EH (cell line): ENCODE results near the gene MORN1.

Experiments used
- DNase-seq: peaks from one replicate; pipeline ENCODE4 v3.0.0-alpha.2; 2015; ENCODE audit warnings: low read depth

MORN1 gene

DNA sequence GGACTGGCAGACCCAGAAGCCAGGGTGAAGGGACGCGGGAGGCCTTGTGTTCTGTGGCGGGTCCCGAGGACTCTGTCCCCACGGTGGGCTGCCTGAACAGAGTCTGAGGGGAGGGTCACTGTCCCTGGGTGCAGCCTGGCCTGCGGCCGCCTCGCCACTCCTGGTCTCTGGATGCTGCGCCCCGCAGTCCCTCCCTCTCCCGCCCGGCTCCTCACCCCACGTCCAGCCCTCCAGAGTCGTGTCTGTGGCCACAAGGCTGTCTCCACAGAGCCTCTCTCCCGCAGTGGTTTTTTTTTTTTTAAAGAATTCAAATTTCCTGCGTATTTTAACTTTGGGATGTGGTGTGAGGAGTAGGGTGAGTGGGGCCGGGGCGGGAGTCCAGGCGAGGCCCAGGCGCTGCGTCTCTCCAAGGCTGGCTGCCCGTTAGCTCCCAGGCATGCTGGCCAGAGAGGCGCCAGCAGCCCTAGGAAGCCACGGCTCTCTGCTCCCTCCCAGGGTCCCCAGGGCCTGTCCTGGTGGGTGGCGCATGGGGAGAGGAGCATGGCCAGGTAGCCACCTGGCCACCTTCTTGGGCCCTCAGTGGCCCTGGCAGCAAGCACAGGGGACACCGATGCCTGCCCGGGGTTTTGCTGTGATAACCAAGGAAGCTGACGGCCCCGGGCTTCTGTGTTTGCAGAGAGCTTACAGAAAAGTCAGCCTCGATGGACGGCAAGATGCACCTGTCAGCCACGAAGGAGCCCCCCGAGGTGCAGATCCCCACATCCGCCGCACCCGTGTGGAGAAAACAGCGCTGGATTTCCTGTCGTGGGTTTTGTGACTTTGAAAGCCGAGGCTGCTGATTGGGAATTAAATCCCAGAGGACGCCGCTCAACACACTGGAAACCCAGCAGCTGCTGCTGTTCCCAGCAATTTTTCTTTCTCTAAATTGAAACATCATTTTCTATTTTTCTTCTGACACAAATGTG is 72.8 kb downstream of the MORN1 start:
- DNase-seq, result no peak

GRCh38 chr1:2317230-2318065 is 73.9 kb downstream of the MORN1 start:
- DNase-seq, result no peak

- peak; percentile 28 for DNase-seq
Observed at GRCh38 chr1:2316451-2316961, 74.8 kb downstream of the MORN1 start.

DNA sequence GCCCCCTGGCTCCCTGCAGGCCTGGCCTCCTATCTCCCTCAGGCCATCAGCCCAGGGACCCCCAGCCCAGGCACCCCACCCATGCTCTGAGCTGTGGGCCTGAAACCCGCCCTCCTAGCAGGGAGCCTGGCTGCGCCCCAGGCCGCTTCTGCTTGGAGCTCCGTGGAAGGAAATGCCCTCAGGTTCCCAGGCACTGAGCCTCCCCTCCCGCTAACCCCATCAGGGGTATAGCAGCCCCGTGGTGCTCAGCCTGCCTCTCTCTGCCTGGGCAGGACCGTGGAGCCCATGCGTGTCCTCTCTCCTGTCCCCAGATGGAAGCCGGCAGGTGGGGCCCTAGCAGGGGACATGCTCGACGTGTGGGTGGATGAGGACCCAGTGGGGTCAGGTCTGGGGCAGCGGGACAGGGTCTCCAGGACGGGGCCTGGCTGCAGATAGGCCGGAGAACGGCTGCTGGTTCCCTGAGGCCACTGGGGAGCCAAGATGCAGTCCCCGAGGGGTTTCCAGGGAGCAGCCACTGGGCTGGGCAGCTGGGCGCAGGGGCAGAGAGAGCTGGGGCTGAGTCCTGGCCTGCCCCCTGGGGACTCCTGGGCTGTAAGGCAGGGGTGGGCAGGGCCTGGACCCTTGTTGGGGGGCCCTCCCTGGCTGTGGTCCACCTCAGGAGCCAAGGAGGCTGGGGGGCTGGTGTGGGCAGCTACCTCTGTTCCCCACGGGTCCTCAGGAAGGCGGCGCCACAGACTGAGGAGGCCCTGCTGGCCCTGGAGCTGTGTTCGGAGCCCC is 75.5 kb downstream of the MORN1 start:
- no peak for DNase-seq

GRCh38 chr1:2314803-2315673 is 76.3 kb downstream of the MORN1 start:
- peak; percentile 64 for DNase-seq

DNA sequence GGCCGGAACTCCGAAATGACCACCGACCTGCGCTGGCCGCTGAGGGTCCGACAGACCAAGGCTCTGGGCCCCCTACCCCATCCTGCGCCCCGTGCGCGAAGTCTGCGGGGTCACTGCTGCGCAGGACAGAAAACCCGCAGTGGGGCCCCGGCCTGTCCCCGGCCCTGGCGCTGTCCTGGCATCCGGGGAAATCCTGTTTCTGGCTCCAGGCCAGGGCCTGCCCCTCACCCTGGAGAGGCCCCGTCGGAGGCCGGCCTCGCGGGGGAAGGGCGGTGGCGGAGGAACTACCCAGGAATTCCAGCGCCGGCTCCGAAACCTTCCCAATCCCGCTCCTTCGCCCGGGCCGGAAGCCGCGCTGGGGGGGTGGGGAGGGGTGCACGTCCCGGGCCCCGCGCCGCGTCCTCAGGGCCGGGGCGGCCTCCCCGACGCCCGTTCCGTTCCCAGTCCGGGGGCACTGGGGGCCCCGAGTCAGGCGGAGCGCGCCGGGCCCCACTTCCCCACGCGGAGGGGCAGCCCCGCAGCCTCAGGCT is 77.0 kb downstream of the MORN1 start:
- peak; percentile 74 for DNase-seq

- DNase-seq, result no peak
Observed at GRCh38 chr1:2313651-2314261, 77.6 kb downstream of the MORN1 start.

DNA sequence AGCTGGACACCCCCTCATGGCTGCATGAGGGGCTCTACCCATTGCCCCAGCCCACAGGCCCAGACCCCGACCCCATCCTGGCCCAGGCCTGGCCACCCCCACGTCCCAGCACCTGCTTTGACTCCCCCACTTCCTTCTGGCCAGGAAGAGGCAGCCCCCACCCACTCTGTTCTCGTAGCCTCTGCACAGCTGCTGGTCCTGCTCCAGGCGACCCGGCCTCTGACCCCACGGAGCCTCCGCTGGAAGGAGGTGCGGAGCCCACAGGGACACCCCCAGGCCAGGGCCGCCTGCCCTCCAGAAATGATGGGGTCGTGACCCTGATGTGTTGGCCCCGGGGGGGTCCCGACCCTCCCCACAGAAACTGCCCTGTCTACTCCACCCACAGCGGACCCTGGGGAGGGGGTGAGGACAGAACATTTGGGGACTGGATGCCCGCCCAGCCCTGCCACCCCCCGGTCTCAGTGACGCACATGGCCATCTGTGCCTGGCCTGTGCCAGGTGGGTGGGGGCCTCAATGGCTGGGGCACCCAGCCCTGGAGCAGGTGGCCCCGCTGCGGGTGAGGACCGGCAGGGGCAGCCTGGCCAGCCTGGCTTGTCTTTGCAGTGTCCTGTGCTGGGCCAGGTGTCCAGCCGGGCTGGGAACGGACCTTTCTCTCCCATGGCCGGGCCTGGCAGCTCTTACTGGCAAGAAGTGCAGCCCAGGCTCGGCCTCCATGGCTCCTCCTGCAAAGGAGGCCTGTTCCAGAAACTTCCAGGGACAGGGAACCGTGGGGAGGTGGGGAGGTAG is 78.6 kb downstream of the MORN1 start:
- DNase-seq, result no peak

DNA sequence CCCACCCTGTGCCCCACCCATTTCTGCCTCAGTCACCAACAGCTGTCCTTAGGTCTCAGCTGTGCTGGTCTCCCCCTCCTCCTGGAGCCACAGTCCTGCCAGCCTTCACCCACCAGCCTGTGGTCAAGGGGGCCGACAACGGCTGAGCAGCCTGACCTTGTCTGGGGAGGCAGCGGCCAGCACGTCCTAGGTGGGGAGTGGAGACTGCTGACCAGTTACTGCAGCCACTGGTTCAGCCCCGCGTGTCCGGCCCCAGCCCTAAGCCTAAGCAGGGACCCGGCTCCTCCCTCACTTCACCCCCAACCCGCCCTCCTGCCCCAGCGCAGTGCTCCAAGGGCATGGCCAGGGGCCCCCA is 79.2 kb downstream of the MORN1 start:
- no peak for DNase-seq

GRCh38 chr1:2311184-2312032 is 79.9 kb downstream of the MORN1 start:
- peak; percentile 68 for DNase-seq

- DNase-seq, result no peak
Observed at GRCh38 chr1:2310332-2311183, 80.8 kb downstream of the MORN1 start.

DNA sequence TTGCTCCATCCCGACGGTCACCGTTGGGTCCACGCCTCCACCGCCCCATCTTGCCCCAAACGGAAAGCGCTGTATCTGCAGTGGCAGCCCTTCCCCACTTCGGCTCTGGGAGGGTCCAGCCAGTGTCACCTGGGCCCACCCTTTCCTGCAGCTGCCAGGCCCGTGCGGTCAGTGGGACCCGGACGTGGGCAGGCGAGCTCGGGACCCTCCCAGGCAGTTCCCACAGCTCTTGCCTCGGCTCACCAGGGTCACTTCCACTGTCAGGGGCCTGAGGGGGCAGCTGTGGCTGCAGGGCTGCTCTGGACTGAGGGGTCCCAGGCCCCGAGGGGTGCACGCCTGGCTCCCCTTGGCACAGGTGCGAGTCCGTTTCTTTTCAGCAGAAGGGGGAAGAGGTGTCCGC is 82.5 kb downstream of the MORN1 start:
- no peak for DNase-seq

DNA sequence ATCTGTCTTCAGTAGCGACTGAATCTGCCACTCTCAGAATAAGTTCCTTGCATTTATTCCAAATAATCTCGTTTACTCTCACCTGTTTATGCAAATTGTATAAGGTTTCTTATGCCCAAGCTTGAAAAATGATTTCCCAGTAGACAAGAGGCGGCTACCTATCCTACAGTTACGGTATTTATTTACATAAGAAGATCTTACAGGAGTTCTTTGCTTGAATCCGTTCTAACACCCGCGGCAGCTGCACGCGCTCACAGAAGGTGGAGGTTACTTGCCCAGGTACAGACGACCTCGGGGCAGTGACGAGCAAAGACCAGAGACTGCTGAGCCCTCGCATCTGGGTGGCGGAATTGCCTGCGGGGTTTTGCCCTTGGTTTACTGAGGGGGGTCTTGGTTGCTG is 83.4 kb downstream of the MORN1 start:
- no peak for DNase-seq

DNA sequence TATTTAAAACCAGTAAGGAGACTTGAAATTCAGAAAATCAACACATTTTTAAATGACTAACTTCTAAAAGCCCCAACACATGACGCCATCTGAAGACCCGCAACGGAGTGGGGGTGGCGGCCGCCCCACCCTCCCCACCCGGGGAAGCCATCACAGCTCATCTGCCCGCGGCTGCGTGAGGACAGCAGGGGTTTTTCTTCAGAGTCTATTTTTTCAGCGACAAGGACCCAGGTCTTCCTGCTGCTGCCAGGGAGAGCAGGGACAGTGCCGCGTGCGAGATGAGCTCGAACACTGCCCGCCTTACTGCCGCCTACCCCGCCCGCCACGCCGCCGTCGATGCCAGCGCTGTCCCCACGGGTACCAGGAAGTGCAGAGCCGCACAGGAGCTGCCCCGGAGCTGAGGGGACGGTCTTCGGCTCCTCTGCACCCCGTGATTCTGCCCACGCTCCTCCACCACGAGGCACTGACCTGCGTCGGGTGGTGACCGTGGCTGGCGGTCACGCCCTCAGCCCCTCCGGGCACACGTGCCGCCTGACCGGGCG is 84.2 kb downstream of the MORN1 start:
- no peak for DNase-seq

DNA sequence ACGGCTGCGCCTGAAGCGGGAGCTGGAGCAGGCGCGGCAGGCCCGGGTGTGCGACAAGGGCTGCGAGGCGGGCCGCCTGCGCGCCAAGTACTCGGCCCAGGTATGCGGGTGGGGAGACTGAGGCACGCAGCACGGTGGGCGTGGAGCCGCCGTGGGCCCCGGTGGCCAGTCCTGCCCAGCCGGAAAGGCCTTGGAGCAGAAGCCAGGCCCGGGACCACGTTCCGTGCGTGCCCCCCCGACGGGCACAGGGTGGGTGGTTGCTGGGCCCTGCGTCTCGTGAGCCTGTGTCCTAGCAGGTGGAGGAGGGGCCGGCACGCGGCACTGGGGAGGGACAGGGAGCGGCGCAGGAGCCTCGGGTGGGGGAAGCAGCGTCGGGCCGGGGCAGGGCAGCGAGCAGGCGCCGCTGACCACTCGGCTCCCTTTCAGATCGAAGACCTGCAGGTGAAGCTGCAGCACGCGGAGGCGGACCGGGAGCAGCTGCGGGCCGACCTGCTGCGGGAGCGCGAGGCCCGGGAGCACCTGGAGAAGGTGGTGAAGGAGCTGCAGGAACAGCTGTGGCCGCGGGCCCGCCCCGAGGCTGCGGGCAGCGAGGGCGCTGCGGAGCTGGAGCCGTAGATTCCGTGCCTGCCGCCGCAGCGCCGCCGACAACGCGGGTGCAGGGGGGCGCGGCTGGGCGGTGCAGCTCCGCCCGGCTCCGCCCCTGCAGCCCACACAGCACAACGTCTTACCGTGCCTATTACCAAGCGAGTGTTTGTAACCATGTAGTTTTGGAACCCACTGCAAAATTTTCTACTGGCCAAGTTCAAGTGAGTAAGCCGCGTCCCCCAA is 85.0 kb downstream of the MORN1 start:
- no peak for DNase-seq

- DNase-seq, result no peak
Observed at GRCh38 chr1:2304921-2305681, 86.3 kb downstream of the MORN1 start.
